Stimulated activated CD4-positive, alpha-beta T cell treated with anti-CD3 and anti-CD28 coated beads, Interleukin-15, amount 100 ng/mL, for 24 hours (primary cell): ENCODE measurements around the gene PPIF.

Experiments used
- DNase-seq: peaks from one replicate; pipeline ENCODE4 v3.0.0-alpha.2; 2020

Gene PPIF

DNA sequence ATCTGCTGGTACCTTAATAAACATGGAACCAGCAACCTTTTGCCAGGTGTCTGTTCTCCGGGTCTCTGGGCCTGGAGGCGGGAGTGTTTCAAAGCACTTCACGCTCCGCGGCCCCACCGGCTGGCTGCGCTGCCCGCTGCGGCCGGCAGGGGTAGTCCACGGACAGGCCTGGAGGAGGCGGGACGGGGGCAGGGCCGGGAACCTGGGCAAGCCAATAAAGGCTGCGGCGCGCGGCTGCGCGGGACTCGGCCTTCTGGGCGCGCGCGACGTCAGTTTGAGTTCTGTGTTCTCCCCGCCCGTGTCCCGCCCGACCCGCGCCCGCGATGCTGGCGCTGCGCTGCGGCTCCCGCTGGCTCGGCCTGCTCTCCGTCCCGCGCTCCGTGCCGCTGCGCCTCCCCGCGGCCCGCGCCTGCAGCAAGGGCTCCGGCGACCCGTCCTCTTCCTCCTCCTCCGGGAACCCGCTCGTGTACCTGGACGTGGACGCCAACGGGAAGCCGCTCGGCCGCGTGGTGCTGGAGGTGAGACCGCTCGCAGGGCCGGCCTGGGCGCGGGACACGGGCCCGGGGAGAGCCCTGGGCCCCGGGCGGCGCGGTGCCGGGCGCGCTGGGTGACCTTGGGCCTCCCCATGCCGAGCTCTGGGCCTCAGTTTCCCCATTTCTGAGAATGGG lies at the start of gene PPIF:
Gene PPIF (plus strand): TSS at position 244 of the 668 bp plus-strand sequence. CDS start 80 bp downstream, at position 324.
- DNase-seq = peak; percentile 96

GRCh38 chr10:79298403-79299244 lies 48.6 kb upstream of the PPIF start:
- DNase-seq = peak; percentile 80

GRCh38 chr10:79299397-79300241 lies 47.6 kb upstream of the PPIF start:
- DNase-seq = no peak

DNA sequence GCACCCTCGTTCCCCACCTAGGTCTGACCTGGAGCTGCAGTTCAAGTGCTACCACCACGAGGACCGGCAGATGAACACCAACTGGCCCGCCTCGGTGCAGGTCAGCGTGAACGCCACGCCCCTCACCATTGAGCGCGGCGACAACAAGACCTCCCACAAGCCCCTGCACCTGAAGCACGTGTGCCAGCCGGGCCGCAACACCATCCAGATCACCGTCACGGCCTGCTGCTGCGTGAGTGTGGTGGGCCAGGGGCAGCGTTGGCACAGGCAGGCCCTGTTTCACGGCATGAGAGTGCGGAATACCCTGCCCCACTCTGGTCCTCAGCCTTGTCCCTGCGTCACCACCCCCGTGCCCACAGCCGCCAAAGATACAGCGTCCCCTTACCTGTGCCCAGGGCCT lies 46.6 kb upstream of the PPIF start:
- no peak for DNase-seq

DNA sequence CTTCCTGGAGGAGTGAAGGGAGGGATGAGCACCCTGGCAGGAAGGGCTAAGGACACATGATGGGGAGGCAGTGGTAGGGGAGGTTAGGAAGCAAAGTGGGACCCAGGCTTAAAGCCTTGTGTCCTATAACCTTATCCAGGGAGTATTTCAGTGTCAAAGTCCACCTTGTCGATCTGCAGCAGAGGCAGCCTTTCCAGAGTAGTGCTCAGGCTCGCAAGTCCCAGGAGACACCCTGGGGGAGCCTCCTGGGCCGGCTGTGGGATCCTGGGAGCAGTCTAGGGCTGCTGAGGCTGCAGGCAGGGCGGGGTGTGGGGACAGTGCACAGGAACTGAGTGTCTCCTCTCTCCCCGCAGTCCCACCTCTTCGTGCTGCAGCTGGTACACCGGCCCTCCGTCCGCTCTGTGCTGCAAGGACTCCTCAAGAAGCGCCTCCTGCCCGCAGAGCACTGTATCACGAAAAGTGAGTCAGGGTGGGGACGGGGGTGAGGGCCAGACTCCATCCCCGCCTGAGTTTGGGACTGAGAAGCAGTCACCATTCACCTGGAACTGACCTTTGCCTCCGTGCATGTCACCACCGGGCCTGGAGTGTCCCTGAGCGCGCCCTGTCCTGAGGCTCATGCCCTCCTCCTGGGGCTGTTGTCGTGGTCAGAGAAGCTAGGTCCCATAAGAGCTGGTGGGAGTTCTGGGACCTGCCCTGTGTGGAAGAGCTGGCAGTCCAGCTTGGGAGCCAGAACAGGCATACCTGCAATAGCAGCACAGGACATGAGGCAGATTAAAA lies 45.3 kb upstream of the PPIF start:
- DNase-seq = no peak

- DNase-seq = no peak
Observed at GRCh38 chr10:79303631-79304478, 43.4 kb upstream of the PPIF start.

DNA sequence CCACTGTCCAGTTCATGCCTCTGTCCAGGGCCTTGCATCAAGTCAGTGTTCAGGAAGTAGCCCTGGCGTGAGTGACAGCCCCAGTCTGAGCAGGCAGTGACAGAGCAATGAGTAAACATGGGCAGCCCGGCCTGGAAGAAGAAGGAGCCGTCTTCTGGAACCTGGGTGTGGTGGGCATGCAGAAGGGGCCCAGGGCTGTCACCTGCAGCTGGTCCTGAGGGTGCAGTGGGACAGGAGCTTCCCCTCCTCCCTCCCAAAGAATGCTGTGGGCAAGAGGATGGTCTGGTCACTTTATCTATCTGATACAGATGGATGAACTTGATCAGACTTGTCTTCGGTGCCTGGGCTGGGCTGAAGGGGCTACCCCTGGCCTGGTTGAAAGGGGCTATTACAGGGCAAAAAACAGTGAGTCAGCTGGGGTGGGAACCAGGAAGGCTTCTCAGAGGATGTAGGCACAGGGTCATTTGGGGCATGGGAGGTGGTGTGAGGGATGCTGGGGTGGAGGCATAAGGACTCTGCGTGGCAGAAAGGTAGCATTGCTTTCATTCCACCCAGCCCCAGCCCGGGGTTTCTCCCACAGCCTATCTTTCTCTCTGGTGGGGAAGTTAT lies 42.7 kb upstream of the PPIF start:
- DNase-seq = no peak

DNA sequence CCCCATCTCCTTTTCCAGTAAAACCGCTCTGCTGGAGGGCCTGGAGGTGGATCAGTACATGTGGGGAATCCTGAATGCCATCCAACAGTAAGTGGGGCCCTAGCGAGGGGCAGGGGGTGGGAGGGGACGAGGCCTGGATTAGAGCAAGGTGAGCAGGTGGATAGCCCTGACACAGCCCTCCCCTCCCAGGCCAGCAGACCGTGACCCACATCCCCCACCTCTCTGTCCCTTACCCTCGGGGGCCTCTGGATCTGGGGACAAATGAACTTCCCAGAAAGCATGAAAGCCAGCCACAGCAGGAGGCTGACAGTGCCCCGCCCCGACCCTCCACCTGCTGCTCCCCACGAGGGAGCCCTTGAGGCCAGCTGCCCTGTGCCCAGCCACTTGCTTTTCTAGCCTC lies 41.8 kb upstream of the PPIF start:
- DNase-seq = no peak

- DNase-seq = no peak
Observed at GRCh38 chr10:79305988-79306387, 41.3 kb upstream of the PPIF start.

DNA sequence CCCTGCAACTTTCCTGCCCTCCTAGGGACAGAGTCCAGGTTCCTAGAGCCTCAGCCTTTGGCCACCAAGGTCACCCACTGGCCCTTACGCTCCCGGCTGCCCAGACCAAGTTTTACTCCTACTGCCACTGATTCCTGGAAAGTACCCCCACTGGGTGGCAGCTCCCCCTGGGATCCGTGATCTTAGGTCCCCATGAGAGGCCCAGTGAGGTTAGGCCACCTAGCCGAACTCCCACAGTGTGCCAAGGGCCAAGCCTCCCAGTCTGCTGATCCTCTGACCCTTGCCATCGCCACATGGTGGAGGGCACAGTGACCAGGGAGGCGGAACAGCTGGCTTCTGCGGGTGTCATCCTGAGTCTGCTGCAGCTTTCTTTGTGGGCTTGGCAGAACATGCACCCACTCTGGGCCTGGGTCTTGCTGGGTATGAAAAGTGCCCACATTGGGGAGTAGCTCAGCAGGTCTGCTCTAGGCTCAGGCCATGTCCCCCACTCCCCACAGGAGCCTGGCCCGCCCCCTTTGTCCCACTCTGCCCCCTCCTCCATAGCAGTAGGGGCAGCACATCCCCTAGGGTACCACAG lies 40.5 kb upstream of the PPIF start:
- DNase-seq = no peak

DNA sequence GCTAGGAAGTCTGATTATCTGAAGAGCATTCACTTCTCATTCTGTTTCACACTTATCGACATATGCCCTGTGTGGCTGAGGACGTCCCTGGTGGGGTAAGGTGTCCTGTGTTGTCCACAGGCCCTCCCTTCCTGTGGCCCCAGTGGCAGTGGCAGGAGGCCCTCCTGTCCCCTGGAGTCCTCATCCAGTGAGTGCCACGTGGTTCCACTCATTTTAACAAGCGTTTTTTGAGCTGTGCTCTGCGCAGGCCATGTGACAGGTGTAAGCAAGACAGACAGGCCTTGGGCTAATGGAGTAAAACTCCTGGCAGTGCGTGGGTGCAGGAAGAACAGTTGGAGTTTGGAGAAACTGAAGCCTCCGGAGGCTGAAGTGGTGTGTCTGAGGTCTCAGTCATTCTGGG lies 39.3 kb upstream of the PPIF start:
- no peak for DNase-seq

- no peak for DNase-seq
Observed at GRCh38 chr10:79308969-79309665, 38.2 kb upstream of the PPIF start.

DNA sequence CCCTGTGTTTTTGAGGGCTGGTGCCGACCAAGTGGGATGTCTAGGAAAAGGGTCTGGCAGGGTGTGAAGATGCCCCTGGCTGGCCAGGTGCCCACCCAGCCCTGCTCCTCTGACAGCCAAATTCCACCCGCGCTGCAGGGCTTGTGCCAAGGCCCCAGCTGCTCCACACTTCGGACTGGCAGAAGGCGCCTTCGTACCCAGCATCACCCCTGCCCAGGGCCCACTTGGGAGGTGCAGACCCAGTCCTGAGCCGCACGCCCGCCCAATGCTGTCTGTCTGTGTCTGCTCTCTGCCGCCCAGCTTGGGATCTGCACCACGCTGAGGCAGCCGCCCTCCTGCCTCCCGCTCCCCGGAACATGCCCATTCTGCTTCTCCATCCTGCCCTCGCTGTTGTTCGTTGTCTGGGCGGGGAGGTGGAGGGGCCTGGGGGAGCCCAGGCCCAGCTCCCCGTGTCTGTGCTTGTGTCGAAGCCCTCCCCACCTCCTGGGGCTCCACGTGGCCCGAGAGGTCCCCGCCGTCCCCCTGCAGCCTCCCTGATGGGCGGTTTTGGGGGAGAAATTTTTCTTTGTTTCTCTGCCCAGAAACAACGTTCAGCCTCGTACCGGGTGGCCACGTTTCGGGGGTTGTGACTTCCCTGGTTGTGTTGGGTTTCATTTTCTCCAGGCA lies 36.9 kb upstream of the PPIF start:
- no peak for DNase-seq

- no peak for DNase-seq
Observed at GRCh38 chr10:79310911-79311573, 36.2 kb upstream of the PPIF start.

- no peak for DNase-seq
Observed at GRCh38 chr10:79311581-79312407, 35.5 kb upstream of the PPIF start.

DNA sequence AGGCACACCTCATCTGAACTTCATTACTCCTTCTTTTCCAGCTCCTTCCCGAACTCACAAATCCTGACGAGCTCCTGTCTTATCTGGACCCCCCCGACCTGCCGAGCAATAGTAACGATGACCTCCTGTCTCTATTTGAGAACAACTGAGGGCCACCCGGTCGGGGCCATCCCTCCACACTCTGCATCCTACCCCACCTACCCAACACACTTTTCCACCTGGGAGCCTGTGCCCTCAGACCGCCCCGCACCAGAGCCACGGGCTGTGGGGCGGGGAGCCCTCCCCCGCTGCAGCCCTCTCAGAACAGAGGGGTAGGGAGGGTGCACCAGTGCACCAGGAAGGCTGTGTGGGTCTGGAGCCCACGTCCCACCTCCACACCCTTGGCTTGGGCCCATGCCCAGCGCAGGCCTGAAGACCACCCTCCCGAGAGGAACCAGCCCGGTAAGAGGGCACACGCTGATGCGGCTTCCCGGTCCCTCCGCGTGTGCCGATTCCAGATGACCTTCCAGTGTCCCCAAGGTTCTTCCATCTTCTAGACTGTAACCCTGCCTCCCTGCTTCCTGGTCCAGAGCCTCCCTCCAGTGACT lies 34.6 kb upstream of the PPIF start:
- DNase-seq = no peak

- no peak for DNase-seq
Observed at GRCh38 chr10:79313320-79313719, 33.9 kb upstream of the PPIF start.
